Right lobe of liver (tissue), 4 donors: Measurements from ENCODE around the gene PPP1R3C.

Experiments used
- CTCF ChIP-seq, 4 donors: fragments of 200-600 bp in 3 of 4; fragments of 450-650 bp in 1 of 4; IDR thresholded peaks; one replicate each; pipeline versions ENCODE4 v1.5.1 to v1.8.0; 2016 to 2022; ENCODE audit warnings: antibody characterized with exemption in 4 of 4, mild to moderate bottlenecking in 2 of 4
- POLR2A ChIP-seq: fragments of 450-650 bp; IDR thresholded peaks from one replicate; pipeline ENCODE4 v1.6.1; 2017; ENCODE audit warnings: antibody characterized with exemption, mild to moderate bottlenecking
- donor health status: DM: no; HTN: no; CAD: no.
- donor health status: DM: no; HTN: no; CAD: no.
- donor health status: DM: no; HTN: yes; CAD: no.

DNA sequence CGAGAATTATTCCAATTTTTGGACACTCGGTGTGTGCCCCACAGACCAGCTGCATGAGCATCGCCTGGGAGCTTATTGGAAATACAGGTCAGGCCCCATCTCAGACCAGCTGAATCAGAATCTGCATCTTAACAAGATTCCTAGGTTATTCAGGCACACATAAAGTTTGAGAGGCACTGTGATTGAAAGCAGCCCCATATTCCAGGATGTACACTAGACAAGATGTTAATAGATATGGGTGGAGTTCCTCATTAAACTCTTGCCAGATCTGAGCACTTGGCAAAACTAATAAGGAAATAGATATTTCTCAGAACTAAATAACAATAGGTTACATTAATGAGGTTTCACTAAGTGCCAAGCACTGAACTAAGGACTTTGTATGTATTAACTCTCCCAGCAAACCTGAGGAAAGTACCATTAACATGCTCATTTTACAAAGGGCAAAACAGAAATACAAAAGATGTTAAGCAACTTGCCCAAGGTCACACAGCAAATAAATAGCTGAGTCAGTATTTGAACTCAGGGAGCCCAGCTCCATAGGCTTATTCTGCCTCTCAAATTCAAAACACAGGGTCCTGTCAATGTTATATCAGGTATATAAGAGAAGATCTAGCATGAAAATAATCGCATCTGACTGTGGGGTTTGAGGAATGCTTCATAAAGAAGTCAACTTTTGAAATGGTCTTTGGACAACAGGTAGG lies 29.9 kb downstream of the PPP1R3C start:
- TF ChIP-seq CTCF (IDR thresholded peaks at IDR 0.05) (no peak), POLR2A (no peak)
